Fibroblast of lung (primary cell): ENCODE data around the gene SPC24.

Experiments used
- CTCF ChIP-seq, 2 donors: IDR thresholded peaks in 1 of 2; conservative IDR thresholded peaks in 1 of 2; 1 replicate in 1 of 2; 2 replicates in 1 of 2; pipeline ENCODE4 v1.5.1; 2011 to 2012; ENCODE audit warnings: low read length in 2 of 2, control low read depth in 1 of 2, inconsistent platforms in 1 of 2, low read depth in 1 of 2, mild to moderate bottlenecking in 1 of 2
- EZH2 ChIP-seq: IDR thresholded peaks from 2 replicates; pipeline ENCODE4 v1.5.1; 2012; ENCODE audit warnings: low read length, control low read depth, mild to moderate bottlenecking; ENCODE audit errors: missing control alignments

- TF ChIP-seq CTCF (conservative IDR thresholded peaks at IDR 0.05 in 1 of 2, IDR thresholded peaks at IDR 0.05 in 1 of 2; ENCODE audit: low read depth in 1 of 2, low read length in 2 of 2) (peak; percentile 63 to 78), EZH2 (no peak)
These were observed 29.4 kb downstream of the SPC24 start for GRCh38 chr19:11125994-11126685.
